AG04449 (cell line): ENCODE measurements around the gene BAIAP2.

Experiments used
- CTCF ChIA-PET: fragments of 350-600 bp; formaldehyde crosslinking; extraction: SDS; loops from one replicate; lab custom pipeline; 2021; ENCODE audit warnings: antibody characterized with exemption; lab: Yijun Ruan, JAX
- POLR2A ChIA-PET: fragments of 400-600, 350-600 bp; formaldehyde crosslinking; extraction: SDS; loops from one replicate; lab custom pipeline; 2020; ENCODE audit warnings: antibody characterized with exemption, inconsistent platforms; lab: Yijun Ruan, JAX
- DNase-seq: peaks from one replicate; pipeline ENCODE4 v3.0.0-alpha.2; 2010; ENCODE audit warnings: low read depth, low spot score
- H3K4me3 ChIP-seq: 2 replicates; pipeline ENCODE4 v1.5.1; 2011; ENCODE audit warnings: low read depth, mild to moderate bottlenecking, control low read depth, low read length
- TF ChIP-seq, protein P1 (sequence below): IDR thresholded peaks from one replicate; pipeline ENCODE4 v1.5.1; 2011; ENCODE audit warnings: mild to moderate bottlenecking, moderate library complexity, low read length, control low read depth, inconsistent platforms; ENCODE audit not compliant: insufficient read depth; ENCODE audit errors: missing control alignments

Gene BAIAP2

DNA sequence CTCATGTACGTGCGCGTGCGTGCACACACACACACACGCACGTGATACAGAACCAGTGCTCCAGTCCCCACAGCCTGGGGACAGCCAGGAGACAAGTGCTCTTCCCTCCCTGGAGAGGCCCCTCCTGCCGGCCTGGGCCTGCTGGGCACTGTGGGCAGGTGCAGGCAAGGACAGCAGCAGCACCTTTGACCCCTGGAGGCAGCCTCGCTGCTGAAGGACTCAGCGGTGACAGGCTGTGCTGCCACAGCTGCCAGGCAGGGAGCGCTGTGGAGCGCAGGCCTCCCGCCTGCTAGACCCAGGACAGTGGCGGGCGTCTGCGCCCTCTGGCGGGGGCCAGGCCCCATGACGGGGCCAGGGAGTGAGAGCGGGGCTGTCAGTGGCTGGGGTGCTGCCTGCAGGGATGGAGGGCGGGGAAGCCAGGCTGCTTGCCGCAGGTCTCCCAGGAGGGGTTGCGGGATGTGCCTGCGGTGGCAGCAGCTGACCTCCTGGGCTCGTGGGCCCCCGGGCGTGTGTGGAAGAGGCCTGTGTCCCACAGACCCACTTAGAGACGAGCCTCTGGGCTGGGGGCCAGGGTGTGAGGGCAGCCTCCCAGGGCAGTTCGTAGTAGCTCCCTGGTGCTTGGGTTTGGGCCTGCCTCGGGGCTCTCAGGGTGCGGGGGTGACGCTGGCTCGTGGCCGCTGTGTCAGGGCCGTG is 66.8 kb downstream of the BAIAP2 start:
- POLR2A ChIA-PET, result no interaction called here
- CTCF ChIA-PET, result interaction anchor here (0.7 to 5.7 kb wide), 37 partner anchors 8 to 686 kb away, joined by 3 to 118 read pairs (median 7); partner anchors contain the start of genes CHMP6 and ENDOV
- no peak for DNase-seq
- TF ChIP-seq, protein P1, sequence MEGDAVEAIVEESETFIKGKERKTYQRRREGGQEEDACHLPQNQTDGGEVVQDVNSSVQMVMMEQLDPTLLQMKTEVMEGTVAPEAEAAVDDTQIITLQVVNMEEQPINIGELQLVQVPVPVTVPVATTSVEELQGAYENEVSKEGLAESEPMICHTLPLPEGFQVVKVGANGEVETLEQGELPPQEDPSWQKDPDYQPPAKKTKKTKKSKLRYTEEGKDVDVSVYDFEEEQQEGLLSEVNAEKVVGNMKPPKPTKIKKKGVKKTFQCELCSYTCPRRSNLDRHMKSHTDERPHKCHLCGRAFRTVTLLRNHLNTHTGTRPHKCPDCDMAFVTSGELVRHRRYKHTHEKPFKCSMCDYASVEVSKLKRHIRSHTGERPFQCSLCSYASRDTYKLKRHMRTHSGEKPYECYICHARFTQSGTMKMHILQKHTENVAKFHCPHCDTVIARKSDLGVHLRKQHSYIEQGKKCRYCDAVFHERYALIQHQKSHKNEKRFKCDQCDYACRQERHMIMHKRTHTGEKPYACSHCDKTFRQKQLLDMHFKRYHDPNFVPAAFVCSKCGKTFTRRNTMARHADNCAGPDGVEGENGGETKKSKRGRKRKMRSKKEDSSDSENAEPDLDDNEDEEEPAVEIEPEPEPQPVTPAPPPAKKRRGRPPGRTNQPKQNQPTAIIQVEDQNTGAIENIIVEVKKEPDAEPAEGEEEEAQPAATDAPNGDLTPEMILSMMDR, result peak; percentile 100
- H3K4me3 ChIP-seq, result no peak overlapping the region

DNA sequence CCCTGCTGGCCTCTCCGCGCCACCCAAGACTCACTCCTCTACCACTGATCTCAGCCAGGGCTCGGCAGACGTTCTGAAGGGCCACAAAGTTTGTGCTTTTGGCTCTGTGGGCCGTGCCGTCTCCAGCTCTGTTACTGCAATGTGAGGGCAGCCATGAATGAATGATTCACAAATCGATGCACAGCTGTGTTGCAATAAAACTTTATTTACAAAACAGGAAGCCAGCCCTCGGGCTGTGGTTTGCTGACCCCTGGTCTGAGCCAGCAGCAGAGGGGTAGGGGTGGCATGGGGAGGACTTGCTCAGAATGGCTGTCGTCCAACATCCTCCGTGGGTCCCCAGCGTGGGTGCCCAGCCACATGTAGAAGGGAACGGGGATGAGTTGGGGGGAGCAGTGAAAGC is 67.4 kb downstream of the BAIAP2 start:
- POLR2A ChIA-PET, result no interaction called here

DNA sequence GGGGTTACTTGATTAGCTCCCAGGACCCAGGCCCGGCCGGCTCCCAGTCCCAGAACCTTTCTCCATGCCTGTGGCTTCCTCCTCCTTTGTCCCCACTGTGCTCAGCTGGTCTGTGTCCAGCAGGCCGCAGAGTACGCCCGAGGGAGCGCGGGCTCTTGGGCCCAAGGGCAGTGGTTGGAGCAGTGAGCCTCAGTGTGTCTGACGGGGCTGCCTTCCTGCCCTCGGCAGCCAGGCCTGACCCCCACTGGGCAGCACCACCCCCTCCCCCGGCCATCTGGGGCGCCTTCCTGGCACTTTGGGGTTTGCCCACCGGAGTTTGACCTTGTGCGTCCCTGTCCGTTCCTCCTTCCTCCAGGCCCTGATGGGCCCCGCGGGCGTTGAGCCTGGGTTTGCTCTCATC is 67.9 kb downstream of the BAIAP2 start:
- ChIA-PET CTCF (interaction anchor here (1.0 to 5.7 kb wide), 34 partner anchors 8 to 687 kb away, joined by 3 to 118 read pairs (median 7); partner anchors contain the start of genes CHMP6 and ENDOV), POLR2A (no interaction called here)
- TF ChIP-seq, protein P1, result no peak
- DNase-seq, result no peak
- no peak overlapping the region for H3K4me3 ChIP-seq

More for the DNA sequence above, 67.4 kb downstream of the BAIAP2 start:
- no peak overlapping the region for H3K4me3 ChIP-seq
- TF ChIP-seq, protein P1, result no peak
- CTCF ChIA-PET, result interaction anchor here (0.7 to 5.7 kb wide), 37 partner anchors 8 to 687 kb away, joined by 3 to 118 read pairs (median 7); partner anchors contain the start of genes CHMP6 and ENDOV
- DNase-seq, result no peak

DNA sequence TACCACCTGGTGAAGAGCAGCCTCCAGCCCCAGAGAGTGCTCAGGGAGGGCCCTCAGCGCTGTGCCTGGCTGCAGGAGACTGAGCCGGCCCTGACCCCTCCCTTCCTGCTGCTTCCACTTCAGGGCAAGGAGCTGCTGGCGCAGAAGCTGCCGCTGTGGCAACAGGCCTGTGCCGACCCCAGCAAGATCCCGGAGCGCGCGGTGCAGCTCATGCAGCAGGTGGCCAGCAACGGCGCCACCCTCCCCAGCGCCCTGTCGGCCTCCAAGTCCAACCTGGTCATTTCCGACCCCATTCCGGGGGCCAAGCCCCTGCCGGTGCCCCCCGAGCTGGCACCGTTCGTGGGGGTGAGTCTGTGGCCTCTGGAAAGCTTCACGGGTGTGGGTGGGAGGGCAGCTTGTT is 68.4 kb downstream of the BAIAP2 start:
- no peak overlapping the region for H3K4me3 ChIP-seq
- ChIA-PET CTCF (interaction anchor here (1.0 to 5.7 kb wide), 17 partner anchors 8 to 676 kb away, joined by 3 to 118 read pairs (median 7); partner anchors contain the start of gene CHMP6), POLR2A (no interaction called here)
- TF ChIP-seq, protein P1, result no peak
- no peak for DNase-seq

DNA sequence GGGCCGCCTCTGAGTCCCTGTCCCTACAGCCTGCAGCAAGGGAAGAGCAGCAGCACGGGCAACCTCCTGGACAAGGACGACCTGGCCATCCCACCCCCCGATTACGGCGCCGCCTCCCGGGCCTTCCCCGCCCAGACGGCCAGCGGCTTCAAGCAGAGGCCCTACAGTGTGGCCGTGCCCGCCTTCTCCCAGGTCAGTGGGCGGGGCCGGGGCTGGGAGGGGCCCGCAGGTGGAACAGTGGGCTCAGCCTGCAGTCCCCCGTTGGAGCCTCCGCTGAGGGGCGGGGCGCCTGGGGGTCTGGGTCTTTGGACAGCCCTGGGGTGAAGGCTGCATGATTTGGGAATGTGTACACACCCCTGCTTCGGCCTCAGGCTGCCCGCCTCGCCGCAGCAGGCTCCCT is 71.8 kb downstream of the BAIAP2 start:
- ChIA-PET CTCF (interaction anchor here (0.8 to 5.7 kb wide), 3 partner anchors 8 to 83 kb away, joined by 4 to 118 read pairs (median 8); no protein-coding TSS in a partner anchor), POLR2A (no interaction called here)
- no peak for DNase-seq
- TF ChIP-seq, protein P1, result no peak
- H3K4me3 ChIP-seq, result no peak overlapping the region

DNA sequence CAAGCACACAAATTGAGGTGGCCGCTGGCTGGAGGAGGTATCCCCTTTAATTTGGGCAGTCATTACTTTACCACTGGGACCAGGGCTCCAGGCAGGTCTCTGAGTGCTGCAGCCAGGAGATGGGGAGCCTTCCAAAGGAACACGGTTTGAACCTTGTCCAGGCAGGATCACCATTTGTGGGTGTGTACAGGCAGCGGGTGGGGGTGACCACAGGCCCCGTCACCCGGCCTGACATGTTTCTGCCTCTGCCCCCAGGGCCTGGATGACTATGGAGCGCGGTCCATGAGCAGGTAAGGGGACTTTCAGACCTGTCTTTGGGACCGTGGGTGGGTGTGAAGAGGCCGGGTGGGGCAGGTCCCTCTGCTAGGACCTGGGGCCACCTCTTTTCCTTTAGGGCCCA is 73.3 kb downstream of the BAIAP2 start:
- CTCF ChIA-PET, result interaction anchor here (1.0 to 4.1 kb wide), 4 partner anchors 9 to 84 kb away, joined by 3 to 21 read pairs (median 6); no protein-coding TSS in a partner anchor
- POLR2A ChIA-PET, result no interaction called here
- TF ChIP-seq, protein P1, result no peak
- H3K4me3 ChIP-seq, result no peak overlapping the region
- DNase-seq, result no peak
